ENCODE results near the gene NTN1. TPM values are rescaled to one million over a fixed set of nuclear protein-coding genes. Genes with fewer than 3 reads are reported as not detected.
A peak's percentile ranks its signal among the peaks of the same experiment; 100 is the strongest.

Gene NTN1
- total RNA-seq, 1 experiment from 2014 or later = 10.4 TPM

DNA sequence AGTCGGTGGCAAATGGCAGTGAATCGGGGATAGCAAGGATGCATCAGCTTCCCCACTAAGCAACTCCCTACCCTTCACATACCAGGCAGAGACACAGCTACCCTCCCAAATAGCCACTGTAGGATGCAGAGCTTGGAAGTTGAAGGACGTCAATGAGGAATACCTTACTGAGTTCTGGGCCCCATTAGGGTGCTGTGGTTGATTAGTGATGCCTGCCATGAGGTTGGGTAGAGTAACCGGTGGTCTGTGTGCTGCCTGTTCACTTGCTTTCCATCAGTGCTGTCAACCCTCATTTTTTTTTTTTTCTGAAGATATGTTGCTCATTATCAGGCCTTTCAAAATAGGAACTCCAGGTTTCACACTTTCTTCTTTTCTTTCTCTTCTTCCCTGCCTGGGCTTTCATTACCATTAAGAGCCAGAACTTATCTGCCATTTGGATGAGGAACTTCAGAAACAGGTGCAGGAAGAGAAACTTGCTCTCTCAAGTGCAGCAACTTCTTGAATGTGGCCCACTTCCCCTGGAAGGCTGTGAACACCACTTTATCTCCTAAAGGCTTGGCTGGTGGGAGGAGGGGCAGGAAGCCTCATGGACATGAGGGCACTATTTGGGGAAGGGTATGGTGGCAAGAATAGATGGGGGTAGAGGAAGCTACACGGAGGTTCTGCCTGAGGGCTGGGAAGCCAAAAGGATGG is 183.5 kb downstream of the NTN1 start:
- H3K4me1 ChIP-seq = peaks cover 33% of the 10 kb centered on the region
- H3K36me3 ChIP-seq = no peaks in the 10 kb centered on the region
- DNase-seq = no peak
- H3K27me3 ChIP-seq = no peaks in the 10 kb centered on the region
- no peak overlapping the region for H3K4me3 ChIP-seq
- no peaks in the 10 kb centered on the region for H3K9me3 ChIP-seq (replicated peaks)
- no peak overlapping the region for H3K27ac ChIP-seq

DNA sequence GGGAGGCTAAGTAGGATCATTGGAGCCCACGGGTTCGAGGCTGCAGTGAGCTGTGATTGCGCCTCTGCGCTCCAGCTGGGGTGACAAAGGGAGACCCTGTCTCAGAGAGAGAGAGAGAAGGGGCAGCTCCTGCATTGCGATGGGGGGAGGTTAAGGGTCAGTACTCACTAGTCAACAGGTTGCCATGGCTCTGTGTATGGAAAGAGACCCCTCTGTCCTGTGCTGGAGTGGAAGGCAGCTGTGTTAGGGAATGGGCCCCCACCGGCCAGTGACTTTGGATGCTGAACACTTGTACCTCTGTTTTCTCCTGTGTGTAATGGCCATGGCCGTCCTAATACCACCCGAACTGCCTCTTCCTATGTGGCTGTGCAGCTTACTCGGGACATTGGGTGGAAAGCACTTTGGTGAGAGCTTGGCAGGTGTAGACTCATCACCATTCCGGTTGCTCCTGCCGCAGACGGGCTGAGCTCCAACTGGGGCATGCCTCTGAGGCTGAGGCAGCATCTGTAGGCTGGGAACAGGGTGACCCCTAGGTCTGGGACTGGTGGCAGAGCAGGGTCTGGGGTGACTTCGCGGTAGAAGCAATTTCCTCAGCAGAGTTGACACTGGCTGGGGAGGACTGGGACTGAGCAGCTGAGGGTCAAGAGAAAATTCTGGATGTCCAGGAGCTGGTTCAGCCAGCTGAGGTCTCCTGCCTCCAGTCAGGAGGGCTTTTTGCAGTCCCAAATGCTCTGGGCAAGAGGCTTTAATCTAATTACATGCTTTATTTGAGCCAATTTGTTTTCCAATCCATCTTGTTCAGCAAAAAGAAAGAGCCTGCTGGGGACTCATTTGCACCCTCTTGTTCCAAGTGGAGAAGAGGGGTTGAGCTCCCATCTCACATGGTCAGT is 184.5 kb downstream of the NTN1 start:
- H3K36me3 ChIP-seq = no peaks in the 10 kb centered on the region
- H3K27me3 ChIP-seq = no peaks in the 10 kb centered on the region
- peaks cover 27% of the 10 kb centered on the region for H3K4me1 ChIP-seq
- peak in 1 of 2 experiments; percentile 19 for DNase-seq
- H3K4me3 ChIP-seq = no peak overlapping the region
- peak overlapping the region; percentile 61 for H3K27ac ChIP-seq
- no peaks in the 10 kb centered on the region for H3K9me3 ChIP-seq (replicated peaks)

DNA sequence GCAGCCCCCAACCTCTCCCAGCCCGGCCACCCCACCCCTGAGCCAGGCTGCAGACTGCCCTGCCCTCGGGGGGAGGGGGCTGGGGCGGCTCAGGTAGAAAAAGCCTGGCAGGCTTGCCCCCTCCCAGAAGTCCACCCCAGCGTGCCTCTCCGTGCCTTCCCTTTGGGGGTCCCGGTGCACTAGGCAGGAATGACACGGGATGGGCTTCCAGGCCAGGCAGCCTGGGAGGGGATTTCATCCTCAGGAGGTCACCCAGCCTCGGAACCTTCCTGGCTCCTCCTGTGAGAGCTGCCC is 185.0 kb downstream of the NTN1 start:
- Histone ChIP-seq H3K4me3 (no peak overlapping the region), H3K27me3 (no peaks in the 10 kb centered on the region), H3K9me3 (replicated peaks) (no peaks in the 10 kb centered on the region), H3K36me3 (no peaks in the 10 kb centered on the region), H3K27ac (peak overlapping the region; percentile 61), H3K4me1 (peaks cover 26% of the 10 kb centered on the region)
- no peak for DNase-seq

DNA sequence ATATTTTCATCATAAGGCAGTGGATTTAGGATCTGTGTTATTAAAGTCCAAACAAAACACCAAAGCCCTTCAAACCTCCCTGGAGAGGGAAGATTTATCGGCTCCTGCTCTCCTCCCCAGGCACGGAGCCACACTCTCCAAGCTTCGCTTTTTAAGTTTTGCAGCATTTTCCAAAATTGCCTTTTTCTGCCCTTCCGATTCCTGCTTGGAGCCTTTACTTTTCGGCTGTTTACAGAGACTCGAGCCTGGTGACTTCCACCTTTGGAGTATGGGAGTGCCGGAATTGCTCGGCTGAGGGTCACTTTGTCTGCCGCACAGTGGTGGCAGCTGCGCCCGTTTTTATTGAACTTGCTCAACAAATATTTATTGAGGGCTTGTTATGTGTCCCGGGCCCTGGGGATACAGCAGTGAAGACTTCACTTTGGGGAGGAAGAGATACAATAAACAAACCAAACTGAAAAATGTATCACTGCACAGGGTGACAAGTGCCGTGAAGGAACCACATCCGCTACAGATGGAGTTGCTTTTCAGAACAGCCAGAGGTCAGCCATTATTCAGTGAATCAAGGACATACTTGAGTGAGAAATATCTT is 185.5 kb downstream of the NTN1 start:
- peaks cover 25% of the 10 kb centered on the region for H3K4me1 ChIP-seq
- peak; percentile 41 to 66 for DNase-seq
- peak overlapping the region; percentile 17; the same call in 1 of the 2 replicates for H3K4me3 ChIP-seq
- H3K27me3 ChIP-seq = no peaks in the 10 kb centered on the region
- H3K27ac ChIP-seq = peak overlapping the region; percentile 61
- no peaks in the 10 kb centered on the region for H3K36me3 ChIP-seq
- no peaks in the 10 kb centered on the region for H3K9me3 ChIP-seq (replicated peaks)

DNA sequence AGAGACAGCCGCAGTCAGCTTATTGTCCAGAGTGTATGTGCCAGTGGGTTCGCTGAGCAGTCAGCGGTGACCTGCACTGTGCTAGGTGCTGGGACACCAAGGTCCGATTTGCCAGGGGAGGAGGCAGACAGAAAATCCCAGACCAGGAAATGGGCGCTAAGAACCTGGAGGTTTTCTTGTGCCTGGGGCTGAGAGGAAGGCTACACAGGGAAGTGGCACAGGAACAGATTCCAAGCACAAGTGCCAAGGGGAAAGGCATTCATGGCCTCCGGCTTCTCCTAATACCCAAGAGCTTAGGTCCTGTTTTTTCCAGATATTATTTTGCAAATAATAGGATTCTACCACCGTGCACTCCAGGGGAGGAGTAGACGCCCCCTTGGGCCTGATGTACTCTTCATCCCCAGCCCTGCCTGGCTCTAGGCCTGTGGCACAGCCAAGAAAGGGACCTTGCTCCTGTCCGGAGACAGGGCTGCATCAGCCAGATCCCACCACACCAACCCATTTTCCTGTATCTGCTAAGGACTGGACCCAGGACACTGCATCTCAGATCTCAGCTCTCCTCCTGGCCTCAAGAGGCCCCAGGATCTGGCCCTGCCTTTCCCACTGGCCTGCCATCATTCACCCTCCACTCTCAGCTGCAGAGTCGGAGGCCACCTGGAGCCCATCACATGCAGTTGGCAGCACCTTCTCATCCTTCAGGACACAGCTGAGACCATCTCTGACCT is 187.2 kb downstream of the NTN1 start:
- no peaks in the 10 kb centered on the region for H3K36me3 ChIP-seq
- no peaks in the 10 kb centered on the region for H3K9me3 ChIP-seq (replicated peaks)
- no peak for DNase-seq
- H3K27me3 ChIP-seq = no peaks in the 10 kb centered on the region
- no peak overlapping the region for H3K4me3 ChIP-seq
- H3K4me1 ChIP-seq = peaks cover 33% of the 10 kb centered on the region
- H3K27ac ChIP-seq = no peak overlapping the region

DNA sequence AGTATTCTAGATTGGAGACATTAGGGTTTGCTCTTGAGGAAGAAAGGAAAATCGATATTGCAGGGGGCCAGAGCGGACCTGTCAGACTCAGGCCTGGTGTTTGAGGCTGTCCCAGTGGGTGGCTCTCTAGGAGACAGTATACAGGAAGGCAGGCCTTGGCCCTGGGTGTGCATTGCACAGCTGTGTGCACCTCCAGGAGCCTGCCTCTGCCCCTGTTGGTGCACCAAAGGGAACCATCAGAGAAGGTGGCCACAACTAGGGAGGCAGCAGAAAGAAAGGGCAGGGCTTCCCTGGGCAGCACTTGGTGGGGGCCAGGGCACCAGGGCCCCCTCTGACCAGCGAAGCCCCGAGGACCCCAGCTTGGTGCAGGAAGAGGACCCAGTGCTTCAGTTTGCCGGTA is 188.0 kb downstream of the NTN1 start:
- DNase-seq = no peak

DNA sequence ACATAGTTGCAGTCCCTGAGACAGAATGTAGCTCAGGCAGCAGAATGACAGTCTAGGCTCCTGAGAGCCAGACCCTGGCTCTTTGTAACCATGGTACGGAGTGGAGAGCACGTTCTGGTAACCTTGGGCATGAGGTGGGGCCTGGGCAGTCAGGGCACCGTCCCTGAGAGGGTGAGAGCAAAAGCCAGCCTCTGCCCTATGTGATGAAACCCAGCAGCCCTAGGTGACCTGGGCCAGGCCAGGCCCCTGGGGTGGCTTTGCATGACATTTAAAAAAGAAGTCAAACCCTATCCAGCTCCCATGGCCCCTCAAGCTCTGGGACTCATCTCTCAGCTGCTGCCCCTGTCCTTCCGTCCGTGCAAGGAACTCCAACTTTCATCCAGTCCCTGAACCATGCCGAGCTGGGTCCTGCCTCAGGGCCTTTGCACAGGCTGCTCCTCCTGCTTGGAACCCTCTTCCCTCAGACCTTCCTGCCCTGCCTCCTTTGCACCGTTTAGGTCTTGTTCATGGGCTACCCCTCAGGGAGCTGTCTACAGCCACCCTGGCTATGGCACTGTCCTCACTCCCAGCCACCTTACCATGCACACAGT is 188.6 kb downstream of the NTN1 start:
- Histone ChIP-seq H3K4me1 (peaks cover 41% of the 10 kb centered on the region), H3K9me3 (replicated peaks) (peaks cover 2% of the 10 kb centered on the region; the same call in 1 of the 2 replicates), H3K27me3 (no peaks in the 10 kb centered on the region), H3K27ac (no peak overlapping the region), H3K36me3 (no peaks in the 10 kb centered on the region), H3K4me3 (no peak overlapping the region)
- no peak for DNase-seq

More for the DNA sequence above, 188.0 kb downstream of the NTN1 start:
- H3K9me3 ChIP-seq (replicated peaks) = no peaks in the 10 kb centered on the region
- H3K4me1 ChIP-seq = peaks cover 41% of the 10 kb centered on the region
- no peaks in the 10 kb centered on the region for H3K27me3 ChIP-seq
- no peaks in the 10 kb centered on the region for H3K36me3 ChIP-seq
- H3K27ac ChIP-seq = no peak overlapping the region
- H3K4me3 ChIP-seq = no peak overlapping the region

DNA sequence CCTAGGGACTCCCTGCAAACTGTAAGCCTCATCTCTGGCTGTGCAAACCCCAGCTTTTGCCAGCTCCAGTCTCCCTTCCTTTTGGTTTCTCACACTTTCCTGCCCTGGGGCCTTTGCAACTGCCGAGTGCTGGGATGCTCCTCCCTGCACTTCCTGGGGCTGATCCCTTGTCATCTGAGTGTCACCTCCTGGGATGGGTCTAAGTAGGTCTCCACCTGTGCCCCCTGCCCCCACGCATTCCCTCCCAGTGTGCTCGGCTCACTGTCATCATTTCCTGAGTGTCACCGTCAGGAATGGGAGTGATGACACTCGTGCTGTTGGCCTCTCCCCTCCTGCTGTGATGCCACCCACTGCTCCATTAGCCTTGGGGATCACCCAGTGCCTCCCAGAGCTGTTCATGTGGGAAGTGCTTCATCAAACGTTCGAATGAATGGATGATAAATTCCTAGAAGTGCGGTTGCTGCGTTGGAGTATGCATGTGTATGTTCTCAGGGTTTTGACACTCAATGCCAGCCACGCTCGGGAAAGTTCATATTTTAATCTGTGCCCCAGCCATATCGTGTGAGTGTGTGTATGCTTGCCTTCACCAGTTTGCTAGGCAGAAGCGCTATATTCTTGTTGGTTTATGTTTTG is 189.9 kb downstream of the NTN1 start:
- peak; percentile 34 to 57 for DNase-seq
- no peaks in the 10 kb centered on the region for H3K27me3 ChIP-seq
- no peaks in the 10 kb centered on the region for H3K36me3 ChIP-seq
- H3K4me3 ChIP-seq = no peak overlapping the region
- H3K4me1 ChIP-seq = peaks cover 37% of the 10 kb centered on the region
- H3K9me3 ChIP-seq (replicated peaks) = peaks cover 16% of the 10 kb centered on the region
- 0 out of 2 replicates have a peak overlapping the region, but pooled peaks have one; percentile 12 for H3K27ac ChIP-seq

DNA sequence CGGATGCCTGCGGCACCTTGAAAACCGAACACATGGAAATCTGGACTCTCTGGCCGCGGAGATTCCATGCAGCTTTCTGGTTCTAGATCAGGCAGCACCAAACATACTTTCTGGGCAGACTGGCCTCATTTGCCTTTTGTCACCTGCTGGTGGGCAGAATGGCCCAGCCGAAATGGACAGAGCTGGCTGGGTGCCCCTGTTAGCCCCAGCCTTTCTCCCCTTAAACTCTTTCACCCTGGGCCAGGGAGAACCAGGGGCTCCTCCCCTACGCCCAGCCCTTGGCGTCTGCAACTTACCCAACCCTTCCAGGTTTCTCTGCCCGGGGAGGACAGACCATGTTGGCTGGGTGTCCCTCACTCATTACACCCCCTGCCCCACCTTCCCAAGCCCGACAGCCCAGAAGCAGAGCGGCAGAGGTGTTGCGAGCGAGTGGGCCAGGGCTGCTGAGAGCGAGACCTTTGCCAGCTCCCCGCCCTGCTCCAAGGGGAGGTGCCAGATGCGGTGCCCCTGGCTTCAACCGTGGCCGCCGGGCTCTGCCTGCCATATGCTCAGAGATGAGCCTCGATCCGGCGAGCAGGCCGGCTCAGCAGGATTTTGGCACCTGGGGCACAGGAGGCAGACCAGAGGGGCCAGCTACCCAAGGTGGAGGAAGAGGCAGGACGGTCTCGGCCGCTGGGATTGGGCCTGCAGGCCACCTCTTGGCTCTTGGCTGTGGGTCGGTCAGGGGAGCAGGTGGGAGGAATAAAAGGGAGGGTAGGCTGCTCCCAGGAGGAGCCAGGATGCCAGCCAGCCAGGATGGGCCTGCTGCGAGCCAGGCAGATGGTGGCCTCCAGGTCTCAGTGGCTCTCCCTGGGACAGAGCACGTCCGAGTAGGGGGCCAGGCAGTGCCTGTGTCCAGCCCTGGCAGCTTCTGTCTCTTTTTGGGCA is 191.3 kb downstream of the NTN1 start:
- Histone ChIP-seq H3K36me3 (no peaks in the 10 kb centered on the region), H3K4me3 (no peak overlapping the region), H3K27me3 (no peaks in the 10 kb centered on the region), H3K27ac (peak overlapping the region; percentile 89), H3K9me3 (replicated peaks) (peaks cover 17% of the 10 kb centered on the region), H3K4me1 (peaks cover 30% of the 10 kb centered on the region)
- no peak for DNase-seq

DNA sequence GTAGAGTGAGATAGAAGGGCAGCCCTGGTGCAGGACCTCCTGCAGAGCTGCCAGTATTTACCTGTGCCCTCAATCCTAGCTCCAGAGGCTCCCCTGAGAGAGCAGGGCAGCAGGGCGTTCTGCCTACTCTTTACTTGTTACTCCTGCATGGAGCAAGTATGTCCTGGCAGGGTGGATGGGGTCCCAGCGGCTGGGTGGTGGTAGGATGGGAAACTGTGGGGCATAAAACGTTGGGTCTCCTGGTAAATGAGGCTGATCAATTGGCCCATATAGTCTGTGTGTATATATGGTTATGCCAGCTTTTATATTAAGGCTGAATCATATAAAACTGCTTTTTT is 192.0 kb downstream of the NTN1 start:
- Histone ChIP-seq H3K27me3 (no peaks in the 10 kb centered on the region), H3K4me3 (no peak overlapping the region), H3K9me3 (replicated peaks) (peaks cover 17% of the 10 kb centered on the region), H3K36me3 (no peaks in the 10 kb centered on the region), H3K27ac (peak overlapping the region; percentile 89), H3K4me1 (peaks cover 35% of the 10 kb centered on the region)
- DNase-seq = peak in 1 of 2 experiments; percentile 44

DNA sequence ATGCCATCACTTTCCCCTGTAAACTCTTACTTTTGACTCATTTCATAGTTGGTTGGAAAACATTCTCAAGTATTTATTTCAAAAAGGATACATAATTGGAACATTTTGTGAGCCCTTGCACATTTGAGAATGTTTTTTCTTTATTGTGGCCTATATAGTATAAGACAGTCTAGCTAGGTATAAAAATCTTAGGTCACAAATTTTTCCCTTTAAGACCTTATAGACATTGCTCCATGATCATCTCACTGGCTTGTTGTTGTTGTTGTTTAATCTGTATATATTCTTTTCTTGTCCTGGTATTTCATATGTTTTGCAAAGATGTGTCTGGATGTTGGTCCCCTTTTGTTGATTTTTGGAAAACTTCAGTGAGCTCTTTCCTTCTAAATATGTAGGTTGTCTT is 194.2 kb downstream of the NTN1 start:
- no peaks in the 10 kb centered on the region for H3K36me3 ChIP-seq
- peaks cover 17% of the 10 kb centered on the region for H3K9me3 ChIP-seq (replicated peaks)
- DNase-seq = no peak

DNA sequence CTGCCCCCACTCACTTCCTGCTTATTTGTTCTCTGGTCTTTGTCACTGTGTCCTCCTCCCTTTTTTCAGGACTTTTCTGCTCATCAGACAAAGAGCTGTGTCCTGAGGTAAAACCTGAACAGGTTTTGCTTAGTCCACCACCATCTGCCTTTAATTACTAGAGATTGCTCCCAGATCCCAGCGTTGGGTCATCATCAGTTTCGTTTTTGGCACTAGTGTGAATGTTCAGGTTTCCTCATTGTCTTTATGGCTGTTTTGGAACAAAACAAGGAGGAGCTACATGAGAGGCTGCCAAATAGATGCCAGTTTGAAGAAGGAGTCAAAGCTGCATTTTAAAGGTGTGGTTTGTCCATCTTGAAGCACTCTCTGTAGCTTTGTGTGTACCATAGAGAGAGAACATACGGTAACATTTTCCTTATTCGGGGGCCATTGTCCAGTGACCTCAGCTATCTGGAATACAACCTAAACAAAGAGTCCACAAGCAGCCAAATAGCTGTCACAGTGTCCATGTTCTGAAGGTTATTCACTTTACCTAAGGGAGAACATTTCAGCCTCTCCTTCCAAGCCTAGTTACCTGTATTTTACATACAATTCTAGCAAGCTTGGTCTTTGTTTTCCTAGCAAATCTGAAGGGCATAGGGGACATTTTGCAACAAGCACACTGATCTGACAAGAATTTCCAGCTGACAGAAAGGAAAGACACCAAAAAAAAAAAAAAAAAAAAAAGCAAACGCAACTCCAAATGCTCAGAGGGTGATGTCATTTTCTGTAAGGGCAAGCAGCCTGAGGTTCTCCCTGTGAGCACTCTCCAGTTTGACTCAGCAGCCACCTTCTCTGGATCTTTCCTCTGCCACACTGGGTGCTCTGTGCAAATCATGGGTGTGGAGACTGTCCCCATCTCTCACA is 196.1 kb downstream of the NTN1 start:
- Histone ChIP-seq H3K36me3 (no peaks in the 10 kb centered on the region), H3K9me3 (replicated peaks) (peaks cover 17% of the 10 kb centered on the region), H3K27ac (peak overlapping the region; percentile 85), H3K27me3 (no peaks in the 10 kb centered on the region), H3K4me1 (peaks cover 29% of the 10 kb centered on the region), H3K4me3 (no peak overlapping the region)
- DNase-seq = peak in 1 of 2 experiments; percentile 58

More for the DNA sequence above, 194.2 kb downstream of the NTN1 start:
- Histone ChIP-seq H3K27ac (no peak overlapping the region), H3K27me3 (no peaks in the 10 kb centered on the region), H3K4me3 (no peak overlapping the region), H3K4me1 (peaks cover 36% of the 10 kb centered on the region)

Measured in SJCRH30 (cell line).